SK-N-SH treated with all-trans-retinoic acid at 6 μM for 48 hours (cell line): ENCODE measurements around the gene HAVCR2.

Experiments used
- ATAC-seq: fragments of 200-7000 bp; cut with Tn5 transposase; 3 replicates; pipeline ENCODE4 v1.9.1; 2020; ENCODE audit warnings: mild to moderate bottlenecking, moderate library complexity
- ARNTL ChIP-seq: fragments of 450-650 bp; formaldehyde crosslinking; IDR thresholded peaks from 2 replicates; pipeline ENCODE4 v1.5.0; 2020; ENCODE audit warnings: low read depth, mild to moderate bottlenecking, moderate library complexity, borderline replicate concordance
- BACH2 ChIP-seq: fragments of 250-450 bp; sonication (Bioruptor Pico); IDR thresholded peaks from 2 replicates; pipeline ENCODE4 v1.9.0; 2021; ENCODE audit warnings: mild to moderate bottlenecking, borderline replicate concordance
- CSDC2 ChIP-seq: fragments of 250-450 bp; sonication (Bioruptor Pico); IDR thresholded peaks from 2 replicates; pipeline ENCODE4 v1.5.0; 2020; ENCODE audit warnings: mild to moderate bottlenecking, moderate library complexity
- CSRNP3 ChIP-seq: fragments of 250-450 bp; sonication (Bioruptor Pico); IDR thresholded peaks from 2 replicates; pipeline ENCODE4 v1.5.1; 2021; ENCODE audit warnings: mild to moderate bottlenecking, moderate library complexity
- ESRRG ChIP-seq: fragments of 250-450 bp; sonication (Bioruptor Pico); IDR thresholded peaks from 2 replicates; pipeline ENCODE4 v1.6.1; 2021; ENCODE audit warnings: mild to moderate bottlenecking
- GLIS3 ChIP-seq: fragments of 250-450 bp; sonication (Bioruptor Pico); IDR thresholded peaks from 2 replicates; pipeline ENCODE4 v1.5.0; 2020; ENCODE audit warnings: mild to moderate bottlenecking, moderate library complexity
- ISL1 ChIP-seq: fragments of 250-450 bp; sonication (Bioruptor Pico); IDR thresholded peaks from 2 replicates; pipeline ENCODE4 v2.1.2; 2022; ENCODE audit warnings: mild to moderate bottlenecking, moderate library complexity
- OSR1 ChIP-seq: fragments of 250-450 bp; sonication (Bioruptor Pico); IDR thresholded peaks from 2 replicates; pipeline ENCODE4 v1.8.0; 2022; ENCODE audit warnings: moderate library complexity, mild to moderate bottlenecking, inconsistent platforms
- PPARA ChIP-seq: fragments of 250-450 bp; sonication (Bioruptor Pico); IDR thresholded peaks from 2 replicates; pipeline ENCODE4 v1.5.0; 2020; ENCODE audit warnings: mild to moderate bottlenecking, borderline replicate concordance
- RARB ChIP-seq: fragments of 250-450 bp; sonication (Bioruptor Pico); IDR thresholded peaks from 2 replicates; pipeline ENCODE4 v1.8.0; 2021; ENCODE audit warnings: mild to moderate bottlenecking, moderate library complexity
- SNAI2 ChIP-seq: fragments of 250-450 bp; sonication (Bioruptor Pico); IDR thresholded peaks from 2 replicates; pipeline ENCODE4 v1.5.0; 2020; ENCODE audit warnings: mild to moderate bottlenecking, moderate library complexity
- TCF4 ChIP-seq: fragments of 250-450 bp; sonication (Bioruptor Pico); IDR thresholded peaks from 2 replicates; pipeline ENCODE4 v1.8.0; 2021; ENCODE audit warnings: mild to moderate bottlenecking, moderate library complexity, borderline replicate concordance
- TOX ChIP-seq: fragments of 250-450 bp; sonication (Bioruptor Pico); IDR thresholded peaks from 2 replicates; pipeline ENCODE4 v1.8.0; 2021; ENCODE audit warnings: mild to moderate bottlenecking, moderate library complexity, borderline replicate concordance
- ZFP3 ChIP-seq: fragments of 250-450 bp; sonication (Bioruptor Pico); IDR thresholded peaks from 2 replicates; pipeline ENCODE4 v1.5.0; 2020; ENCODE audit warnings: mild to moderate bottlenecking, moderate library complexity
- ZFP30 ChIP-seq: fragments of 450-650 bp; formaldehyde crosslinking; IDR thresholded peaks from 2 replicates; pipeline ENCODE4 v1.5.0; 2022; ENCODE audit warnings: mild to moderate bottlenecking, moderate library complexity
- ZNF565 ChIP-seq: fragments of 450-650 bp; formaldehyde crosslinking; conservative IDR thresholded peaks from 2 replicates; pipeline ENCODE4 v1.5.0; 2020; ENCODE audit warnings: low read depth, mild to moderate bottlenecking, moderate library complexity
- ZNF70 ChIP-seq: fragments of 450-650 bp; formaldehyde crosslinking; IDR thresholded peaks from 2 replicates; pipeline ENCODE4 v1.5.0; 2020; ENCODE audit warnings: mild to moderate bottlenecking, moderate library complexity
- ZNF8 ChIP-seq: fragments of 450-650 bp; formaldehyde crosslinking; IDR thresholded peaks from 2 replicates; pipeline ENCODE4 v1.5.0; 2020; ENCODE audit warnings: mild to moderate bottlenecking, moderate library complexity
- TF ChIP-seq, protein P1 (sequence below): fragments of 250-450 bp; sonication (Bioruptor Pico); IDR thresholded peaks from 2 replicates; pipeline ENCODE4 v1.5.0; 2020; ENCODE audit warnings: mild to moderate bottlenecking, moderate library complexity
- TF ChIP-seq, protein P2 (sequence below): fragments of 250-450 bp; sonication (Bioruptor Pico); IDR thresholded peaks from 2 replicates; pipeline ENCODE4 v1.8.0; 2020; ENCODE audit warnings: mild to moderate bottlenecking, moderate library complexity, borderline replicate concordance
- TF ChIP-seq, protein P3 (sequence below): fragments of 250-450 bp; sonication (Bioruptor Pico); IDR thresholded peaks from 2 replicates; pipeline ENCODE4 v1.5.1; 2020; ENCODE audit warnings: low read depth, mild to moderate bottlenecking, moderate library complexity
- TF ChIP-seq, protein P4 (sequence below): fragments of 250-450 bp; sonication (Bioruptor Pico); IDR thresholded peaks from 2 replicates; pipeline ENCODE4 v1.8.0; 2021; ENCODE audit warnings: low read depth, mild to moderate bottlenecking, moderate library complexity, borderline replicate concordance

HAVCR2 gene

GRCh38 chr5:157108976-157109375, at the start of gene HAVCR2:
Gene HAVCR2, minus strand, starts transcription at chr5:157109044. Its CDS starts 61 bp downstream, at chr5:157108983.
- TF ChIP-seq ZFP3 (no peak), BACH2 (CRISPR knock-in tag) (no peak)
- TF ChIP-seq, all 23 proteins: peak for 0
- ATAC-seq: no peak

- no peak for TF ChIP-seq GLIS3
- no peak for TF ChIP-seq ARNTL (CRISPR knock-in tag)
- no peak for TF ChIP-seq PPARA (CRISPR knock-in tag)
- TF ChIP-seq, protein P1, sequence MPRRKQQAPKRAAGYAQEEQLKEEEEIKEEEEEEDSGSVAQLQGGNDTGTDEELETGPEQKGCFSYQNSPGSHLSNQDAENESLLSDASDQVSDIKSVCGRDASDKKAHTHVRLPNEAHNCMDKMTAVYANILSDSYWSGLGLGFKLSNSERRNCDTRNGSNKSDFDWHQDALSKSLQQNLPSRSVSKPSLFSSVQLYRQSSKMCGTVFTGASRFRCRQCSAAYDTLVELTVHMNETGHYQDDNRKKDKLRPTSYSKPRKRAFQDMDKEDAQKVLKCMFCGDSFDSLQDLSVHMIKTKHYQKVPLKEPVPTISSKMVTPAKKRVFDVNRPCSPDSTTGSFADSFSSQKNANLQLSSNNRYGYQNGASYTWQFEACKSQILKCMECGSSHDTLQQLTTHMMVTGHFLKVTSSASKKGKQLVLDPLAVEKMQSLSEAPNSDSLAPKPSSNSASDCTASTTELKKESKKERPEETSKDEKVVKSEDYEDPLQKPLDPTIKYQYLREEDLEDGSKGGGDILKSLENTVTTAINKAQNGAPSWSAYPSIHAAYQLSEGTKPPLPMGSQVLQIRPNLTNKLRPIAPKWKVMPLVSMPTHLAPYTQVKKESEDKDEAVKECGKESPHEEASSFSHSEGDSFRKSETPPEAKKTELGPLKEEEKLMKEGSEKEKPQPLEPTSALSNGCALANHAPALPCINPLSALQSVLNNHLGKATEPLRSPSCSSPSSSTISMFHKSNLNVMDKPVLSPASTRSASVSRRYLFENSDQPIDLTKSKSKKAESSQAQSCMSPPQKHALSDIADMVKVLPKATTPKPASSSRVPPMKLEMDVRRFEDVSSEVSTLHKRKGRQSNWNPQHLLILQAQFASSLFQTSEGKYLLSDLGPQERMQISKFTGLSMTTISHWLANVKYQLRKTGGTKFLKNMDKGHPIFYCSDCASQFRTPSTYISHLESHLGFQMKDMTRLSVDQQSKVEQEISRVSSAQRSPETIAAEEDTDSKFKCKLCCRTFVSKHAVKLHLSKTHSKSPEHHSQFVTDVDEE: no peak
- TF ChIP-seq TOX (CRISPR knock-in tag): no peak
- no peak for TF ChIP-seq RARB (CRISPR knock-in tag)
- no peak for TF ChIP-seq ISL1
- no peak for TF ChIP-seq CSDC2 (CRISPR knock-in tag)
- no peak for TF ChIP-seq TCF4
- no peak for ATAC-seq
Observed at GRCh38 chr5:157157293-157157891, 48.5 kb upstream of the HAVCR2 start.

DNA sequence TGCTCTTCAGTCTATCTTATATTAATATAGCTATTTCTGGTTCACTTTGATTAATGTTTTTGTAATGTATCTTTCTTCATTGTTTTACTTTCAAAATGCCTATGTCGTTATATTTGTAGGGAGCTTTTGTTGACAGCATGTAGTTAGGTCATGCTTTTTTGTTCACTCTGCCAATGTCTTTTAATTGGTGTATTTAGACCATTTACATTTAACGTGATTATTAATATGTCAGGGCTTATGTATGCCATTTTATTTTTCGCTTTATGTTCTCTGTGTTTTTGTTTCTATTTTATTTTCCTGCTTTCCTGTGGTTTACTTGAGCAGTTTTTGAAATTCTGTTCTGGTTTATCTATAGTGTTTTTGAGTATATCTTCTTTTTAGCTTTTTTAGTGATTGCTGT, 46.5 kb upstream of the HAVCR2 start:
- TF ChIP-seq, protein P2, sequence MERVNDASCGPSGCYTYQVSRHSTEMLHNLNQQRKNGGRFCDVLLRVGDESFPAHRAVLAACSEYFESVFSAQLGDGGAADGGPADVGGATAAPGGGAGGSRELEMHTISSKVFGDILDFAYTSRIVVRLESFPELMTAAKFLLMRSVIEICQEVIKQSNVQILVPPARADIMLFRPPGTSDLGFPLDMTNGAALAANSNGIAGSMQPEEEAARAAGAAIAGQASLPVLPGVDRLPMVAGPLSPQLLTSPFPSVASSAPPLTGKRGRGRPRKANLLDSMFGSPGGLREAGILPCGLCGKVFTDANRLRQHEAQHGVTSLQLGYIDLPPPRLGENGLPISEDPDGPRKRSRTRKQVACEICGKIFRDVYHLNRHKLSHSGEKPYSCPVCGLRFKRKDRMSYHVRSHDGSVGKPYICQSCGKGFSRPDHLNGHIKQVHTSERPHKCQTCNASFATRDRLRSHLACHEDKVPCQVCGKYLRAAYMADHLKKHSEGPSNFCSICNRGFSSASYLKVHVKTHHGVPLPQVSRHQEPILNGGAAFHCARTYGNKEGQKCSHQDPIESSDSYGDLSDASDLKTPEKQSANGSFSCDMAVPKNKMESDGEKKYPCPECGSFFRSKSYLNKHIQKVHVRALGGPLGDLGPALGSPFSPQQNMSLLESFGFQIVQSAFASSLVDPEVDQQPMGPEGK (CRISPR knock-in tag): no peak
- TF ChIP-seq TCF4 (no peak), ARNTL (CRISPR knock-in tag) (no peak), RARB (CRISPR knock-in tag) (no peak), ZNF8 (CRISPR knock-in tag) (no peak), ESRRG (CRISPR knock-in tag) (no peak), SNAI2 (CRISPR knock-in tag) (no peak), ZFP3 (no peak), ZNF565 (CRISPR knock-in tag) (no peak), TOX (CRISPR knock-in tag) (no peak), PPARA (CRISPR knock-in tag) (no peak), ZFP30 (CRISPR knock-in tag) (no peak), ZNF70 (no peak)
- TF ChIP-seq, protein P3, sequence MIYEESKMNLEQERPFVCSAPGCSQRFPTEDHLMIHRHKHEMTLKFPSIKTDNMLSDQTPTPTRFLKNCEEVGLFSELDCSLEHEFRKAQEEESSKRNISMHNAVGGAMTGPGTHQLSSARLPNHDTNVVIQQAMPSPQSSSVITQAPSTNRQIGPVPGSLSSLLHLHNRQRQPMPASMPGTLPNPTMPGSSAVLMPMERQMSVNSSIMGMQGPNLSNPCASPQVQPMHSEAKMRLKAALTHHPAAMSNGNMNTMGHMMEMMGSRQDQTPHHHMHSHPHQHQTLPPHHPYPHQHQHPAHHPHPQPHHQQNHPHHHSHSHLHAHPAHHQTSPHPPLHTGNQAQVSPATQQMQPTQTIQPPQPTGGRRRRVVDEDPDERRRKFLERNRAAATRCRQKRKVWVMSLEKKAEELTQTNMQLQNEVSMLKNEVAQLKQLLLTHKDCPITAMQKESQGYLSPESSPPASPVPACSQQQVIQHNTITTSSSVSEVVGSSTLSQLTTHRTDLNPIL: no peak
- TF ChIP-seq, all 23 proteins: peak for 0
- no peak for ATAC-seq

- no peak for ATAC-seq
- TF ChIP-seq TCF4: no peak
- no peak for TF ChIP-seq CSRNP3
- TF ChIP-seq OSR1 (CRISPR knock-in tag): no peak
- TF ChIP-seq ESRRG (CRISPR knock-in tag): no peak
- TF ChIP-seq, protein P3: no peak
- no peak for TF ChIP-seq PPARA (CRISPR knock-in tag)
- TF ChIP-seq, protein P1: no peak
- TF ChIP-seq, protein P4, sequence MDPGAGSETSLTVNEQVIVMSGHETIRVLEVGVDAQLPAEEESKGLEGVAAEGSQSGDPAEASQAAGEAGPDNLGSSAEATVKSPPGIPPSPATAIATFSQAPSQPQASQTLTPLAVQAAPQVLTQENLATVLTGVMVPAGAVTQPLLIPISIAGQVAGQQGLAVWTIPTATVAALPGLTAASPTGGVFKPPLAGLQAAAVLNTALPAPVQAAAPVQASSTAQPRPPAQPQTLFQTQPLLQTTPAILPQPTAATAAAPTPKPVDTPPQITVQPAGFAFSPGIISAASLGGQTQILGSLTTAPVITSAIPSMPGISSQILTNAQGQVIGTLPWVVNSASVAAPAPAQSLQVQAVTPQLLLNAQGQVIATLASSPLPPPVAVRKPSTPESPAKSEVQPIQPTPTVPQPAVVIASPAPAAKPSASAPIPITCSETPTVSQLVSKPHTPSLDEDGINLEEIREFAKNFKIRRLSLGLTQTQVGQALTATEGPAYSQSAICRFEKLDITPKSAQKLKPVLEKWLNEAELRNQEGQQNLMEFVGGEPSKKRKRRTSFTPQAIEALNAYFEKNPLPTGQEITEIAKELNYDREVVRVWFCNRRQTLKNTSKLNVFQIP (CRISPR knock-in tag): no peak
- no peak for TF ChIP-seq ISL1
- no peak for TF ChIP-seq BACH2 (CRISPR knock-in tag)
- TF ChIP-seq CSDC2 (CRISPR knock-in tag): no peak
- TF ChIP-seq ZFP3: no peak
- TF ChIP-seq TOX (CRISPR knock-in tag): no peak
- no peak for TF ChIP-seq SNAI2 (CRISPR knock-in tag)
Observed at GRCh38 chr5:157150995-157151394, 42.2 kb upstream of the HAVCR2 start.
